Measurements from ENCODE around the gene SCAF4.

DNA sequence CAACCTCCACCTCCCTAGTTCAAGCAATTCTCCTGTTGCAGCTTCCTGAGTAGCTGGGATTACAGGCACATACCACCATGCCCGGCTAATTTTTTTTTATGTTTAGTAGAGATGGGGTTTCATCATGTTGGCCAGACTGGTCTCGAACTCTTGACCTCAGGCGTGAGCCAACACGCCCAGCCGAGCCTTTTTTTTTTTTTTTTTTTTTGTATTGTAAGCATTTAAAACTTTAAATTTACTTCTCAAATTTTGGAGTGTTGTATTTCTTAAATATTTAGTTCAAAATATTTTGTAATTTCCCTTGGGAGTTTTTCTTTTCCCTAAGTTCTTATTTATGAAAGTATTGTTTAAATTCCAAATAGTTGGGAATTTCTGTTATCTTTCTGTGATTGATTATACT lies 9.2 kb upstream of the SCAF4 start:
- TF ChIP-seq CTCF (conservative IDR thresholded peaks at IDR 0.05) (no peak), ZFX (IDR thresholded peaks at IDR 0.05) (no peak)

All from C4-2B (cell line).